ENCODE data around the gene ICAM1. TPM values are rescaled to one million over a fixed set of nuclear protein-coding genes. Genes with fewer than 3 reads are reported as not detected.

Gene ICAM1
- total and polyA plus RNA-seq, 4 donors: 88.4 to 391 (median 185) TPM

DNA sequence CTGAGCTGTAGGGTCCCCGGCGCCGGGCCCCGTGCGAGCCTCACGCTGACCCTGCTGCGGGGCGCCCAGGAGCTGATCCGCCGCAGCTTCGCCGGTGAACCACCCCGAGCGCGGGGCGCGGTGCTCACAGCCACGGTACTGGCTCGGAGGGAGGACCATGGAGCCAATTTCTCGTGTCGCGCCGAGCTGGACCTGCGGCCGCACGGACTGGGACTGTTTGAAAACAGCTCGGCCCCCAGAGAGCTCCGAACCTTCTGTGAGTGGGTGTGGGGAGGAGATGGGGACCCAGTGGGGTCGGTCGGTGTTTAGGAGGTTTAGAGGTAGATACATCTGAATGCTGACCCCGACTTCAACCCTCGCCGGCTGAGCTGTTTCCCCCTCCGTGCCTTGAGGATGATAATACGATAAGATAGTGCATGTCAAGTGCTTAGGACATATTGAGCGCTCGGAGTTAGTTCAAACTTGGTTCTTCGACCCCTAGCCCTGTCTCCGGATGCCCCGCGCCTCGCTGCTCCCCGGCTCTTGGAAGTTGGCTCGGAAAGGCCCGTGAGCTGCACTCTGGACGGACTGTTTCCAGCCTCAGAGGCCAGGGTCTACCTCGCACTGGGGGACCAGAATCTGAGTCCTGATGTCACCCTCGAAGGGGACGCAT is 20.8 kb downstream of the ICAM1 start:
- no peak for DNase-seq
- Histone ChIP-seq H3K4me1 (ENCODE audit: control insufficient read depth in 5 of 5, insufficient read depth in 5 of 5, low read length in 5 of 5) (peaks cover 0 to 67% (median 31%) of the 10 kb centered on the region in 5 donors), H3K27me3 (ENCODE audit: control insufficient read depth in 3 of 3, insufficient read depth in 3 of 3, low read length in 2 of 3) (peaks cover 0 to 62% (median 24%) of the 10 kb centered on the region in 3 donors), H3K4me3 (peak overlapping the region; percentile 20), H3K27ac (ENCODE audit: low read depth in 1 of 2, low read length in 1 of 2) (peak overlapping the region in 1 of 2 donors; percentile 50), H3K9ac (ENCODE audit: insufficient read depth in 1 of 2, low read length in 2 of 2) (no peak overlapping the region), H3K36me3 (ENCODE audit: control insufficient read depth in 4 of 4, insufficient read depth in 4 of 4, low read length in 4 of 4) (peaks cover 0 to 5% (median 0%) of the 10 kb centered on the region in 4 donors), H3K9me3 (ENCODE audit: control insufficient read depth in 4 of 4, insufficient read depth in 3 of 4, low read length in 3 of 4) (peaks cover 0 to 7% (median 0%) of the 10 kb centered on the region in 4 donors)
- WGBS, 2 donors: 2% methylated on average over 48 to 49 of the region's 49 CpGs
- TF ChIP-seq, protein P1, sequence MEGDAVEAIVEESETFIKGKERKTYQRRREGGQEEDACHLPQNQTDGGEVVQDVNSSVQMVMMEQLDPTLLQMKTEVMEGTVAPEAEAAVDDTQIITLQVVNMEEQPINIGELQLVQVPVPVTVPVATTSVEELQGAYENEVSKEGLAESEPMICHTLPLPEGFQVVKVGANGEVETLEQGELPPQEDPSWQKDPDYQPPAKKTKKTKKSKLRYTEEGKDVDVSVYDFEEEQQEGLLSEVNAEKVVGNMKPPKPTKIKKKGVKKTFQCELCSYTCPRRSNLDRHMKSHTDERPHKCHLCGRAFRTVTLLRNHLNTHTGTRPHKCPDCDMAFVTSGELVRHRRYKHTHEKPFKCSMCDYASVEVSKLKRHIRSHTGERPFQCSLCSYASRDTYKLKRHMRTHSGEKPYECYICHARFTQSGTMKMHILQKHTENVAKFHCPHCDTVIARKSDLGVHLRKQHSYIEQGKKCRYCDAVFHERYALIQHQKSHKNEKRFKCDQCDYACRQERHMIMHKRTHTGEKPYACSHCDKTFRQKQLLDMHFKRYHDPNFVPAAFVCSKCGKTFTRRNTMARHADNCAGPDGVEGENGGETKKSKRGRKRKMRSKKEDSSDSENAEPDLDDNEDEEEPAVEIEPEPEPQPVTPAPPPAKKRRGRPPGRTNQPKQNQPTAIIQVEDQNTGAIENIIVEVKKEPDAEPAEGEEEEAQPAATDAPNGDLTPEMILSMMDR (IDR thresholded peaks at IDR 0.05; ENCODE audit: control extremely low read depth, extremely low read depth): no peak
- no peak for ATAC-seq (ENCODE audit: insufficient read depth, low FRiP score)

DNA sequence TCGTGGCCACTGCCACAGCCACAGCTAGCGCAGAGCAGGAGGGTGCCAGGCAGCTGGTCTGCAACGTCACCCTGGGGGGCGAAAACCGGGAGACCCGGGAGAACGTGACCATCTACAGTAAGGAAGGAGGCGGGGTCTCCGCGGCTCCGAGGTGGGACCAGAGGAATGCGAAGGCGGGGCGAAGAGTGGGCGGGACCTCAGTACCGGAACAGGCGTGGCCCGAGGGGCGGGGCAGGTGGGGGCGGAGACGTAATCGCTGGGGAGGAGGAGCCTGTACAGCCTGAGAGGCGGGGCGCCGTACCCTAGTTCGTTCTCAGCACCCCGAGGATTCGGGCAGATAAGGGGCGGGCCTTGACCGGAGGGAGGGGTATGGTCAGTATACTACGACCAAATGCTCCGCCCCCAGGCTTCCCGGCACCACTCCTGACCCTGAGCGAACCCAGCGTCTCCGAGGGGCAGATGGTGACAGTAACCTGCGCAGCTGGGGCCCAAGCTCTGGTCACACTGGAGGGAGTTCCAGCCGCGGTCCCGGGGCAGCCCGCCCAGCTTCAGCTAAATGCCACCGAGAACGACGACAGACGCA is 21.4 kb downstream of the ICAM1 start:
- peaks cover 0 to 7% (median 0%) of the 10 kb centered on the region in 4 donors for H3K9me3 ChIP-seq (ENCODE audit: control insufficient read depth in 4 of 4, insufficient read depth in 3 of 4, low read length in 3 of 4)
- DNase-seq (peak; percentile 70 to 85 (median 82)), ATAC-seq (ENCODE audit: insufficient read depth, low FRiP score) (peak; percentile 73)
- H3K4me3 ChIP-seq: peak overlapping the region; percentile 20
- H3K27ac ChIP-seq (ENCODE audit: low read depth in 1 of 2, low read length in 1 of 2): peak overlapping the region in 1 of 2 donors; percentile 50
- H3K36me3 ChIP-seq (ENCODE audit: control insufficient read depth in 4 of 4, insufficient read depth in 4 of 4, low read length in 4 of 4): peaks cover 0 to 5% (median 0%) of the 10 kb centered on the region in 4 donors
- no peak overlapping the region for H3K9ac ChIP-seq (ENCODE audit: insufficient read depth in 1 of 2, low read length in 2 of 2)
- WGBS, 2 donors: 1 to 2% methylated on average over 42 to 45 of the region's 45 CpGs
- H3K27me3 ChIP-seq (ENCODE audit: control insufficient read depth in 3 of 3, insufficient read depth in 3 of 3, low read length in 2 of 3): peaks cover 0 to 63% (median 24%) of the 10 kb centered on the region in 3 donors
- TF ChIP-seq, protein P1 (IDR thresholded peaks at IDR 0.05; ENCODE audit: control extremely low read depth, extremely low read depth): no peak
- peaks cover 0 to 62% (median 26%) of the 10 kb centered on the region in 5 donors for H3K4me1 ChIP-seq (ENCODE audit: control insufficient read depth in 5 of 5, insufficient read depth in 5 of 5, low read length in 5 of 5)

DNA sequence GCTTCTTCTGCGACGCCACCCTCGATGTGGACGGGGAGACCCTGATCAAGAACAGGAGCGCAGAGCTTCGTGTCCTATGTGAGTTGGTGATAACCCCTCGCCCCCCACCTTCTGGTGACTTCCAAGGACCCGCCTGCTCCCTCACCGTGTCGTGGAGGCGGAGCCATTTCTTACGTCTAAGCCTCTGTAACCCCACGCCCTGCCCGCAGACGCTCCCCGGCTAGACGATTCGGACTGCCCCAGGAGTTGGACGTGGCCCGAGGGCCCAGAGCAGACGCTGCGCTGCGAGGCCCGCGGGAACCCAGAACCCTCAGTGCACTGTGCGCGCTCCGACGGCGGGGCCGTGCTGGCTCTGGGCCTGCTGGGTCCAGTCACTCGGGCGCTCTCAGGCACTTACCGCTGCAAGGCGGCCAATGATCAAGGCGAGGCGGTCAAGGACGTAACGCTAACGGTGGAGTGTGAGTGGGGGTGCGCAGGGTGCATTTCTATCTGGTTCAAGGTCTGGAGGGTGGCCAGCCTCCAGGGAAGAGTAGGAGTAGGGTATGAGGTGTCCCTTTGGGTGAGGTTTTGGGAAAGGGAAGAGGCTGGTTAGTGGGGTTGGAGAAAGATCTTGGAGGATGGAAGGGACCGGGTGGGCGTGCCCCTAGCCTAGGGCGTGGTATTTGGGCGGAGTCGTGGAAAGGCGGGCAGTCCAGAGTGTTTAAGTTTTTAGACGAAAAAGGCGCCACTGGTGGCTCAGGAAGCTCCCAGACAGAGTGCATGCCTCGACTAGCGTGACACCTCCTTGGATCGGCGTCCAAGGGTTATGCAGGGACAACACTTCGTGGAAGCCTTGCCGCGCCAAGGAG is 22.1 kb downstream of the ICAM1 start:
- peaks cover 0 to 63% (median 24%) of the 10 kb centered on the region in 3 donors for H3K27me3 ChIP-seq (ENCODE audit: control insufficient read depth in 3 of 3, insufficient read depth in 3 of 3, low read length in 2 of 3)
- no peak for ATAC-seq (ENCODE audit: insufficient read depth, low FRiP score)
- TF ChIP-seq, protein P1 (IDR thresholded peaks at IDR 0.05; ENCODE audit: control extremely low read depth, extremely low read depth): no peak
- peak overlapping the region in 1 of 2 donors; percentile 30 for H3K27ac ChIP-seq (ENCODE audit: low read depth in 1 of 2, low read length in 1 of 2)
- peaks cover 0 to 7% (median 0%) of the 10 kb centered on the region in 4 donors for H3K9me3 ChIP-seq (ENCODE audit: control insufficient read depth in 4 of 4, insufficient read depth in 3 of 4, low read length in 3 of 4)
- DNase-seq: peak in 1 of 3 donors; percentile 11
- peaks cover 0 to 5% (median 0%) of the 10 kb centered on the region in 4 donors for H3K36me3 ChIP-seq (ENCODE audit: control insufficient read depth in 4 of 4, insufficient read depth in 4 of 4, low read length in 4 of 4)
- H3K4me1 ChIP-seq (ENCODE audit: control insufficient read depth in 5 of 5, insufficient read depth in 5 of 5, low read length in 5 of 5): peaks cover 0 to 55% (median 19%) of the 10 kb centered on the region in 5 donors
- H3K4me3 ChIP-seq: no peak overlapping the region
- WGBS, 2 donors: 22 to 31% methylated on average over 55 to 56 of the region's 56 CpGs
- H3K9ac ChIP-seq (ENCODE audit: insufficient read depth in 1 of 2, low read length in 2 of 2): no peak overlapping the region
